HG03521 (cell line): Measurements from ENCODE around the gene LPP.

ENCODE experiments used
- ATAC-seq: cut with Tn5 transposase; IDR thresholded peaks from one replicate; pipeline ENCODE4 v1.9.1; 2021; ENCODE audit warnings: mild to moderate bottlenecking, moderate library complexity; ENCODE audit not compliant: unreplicated experiment

Gene LPP

GRCh38 chr3:188842639-188843038, 688.7 kb downstream of the LPP start:
- no peak for ATAC-seq

- no peak for ATAC-seq
These were observed 690.1 kb downstream of the LPP start for GRCh38 chr3:188844096-188844495.

GRCh38 chr3:188845514-188845913, 691.6 kb downstream of the LPP start:
- no peak for ATAC-seq

GRCh38 chr3:188848947-188849346, 695.0 kb downstream of the LPP start:
- ATAC-seq = no peak

GRCh38 chr3:188853856-188854771, 700.2 kb downstream of the LPP start:
- ATAC-seq = no peak

- no peak for ATAC-seq
These were observed 700.8 kb downstream of the LPP start for GRCh38 chr3:188854772-188855149.

- no peak for ATAC-seq
These were observed 701.7 kb downstream of the LPP start for GRCh38 chr3:188855675-188856074.

- no peak for ATAC-seq
These were observed 706.2 kb downstream of the LPP start for GRCh38 chr3:188860147-188860546.

- no peak for ATAC-seq
These were observed 708.1 kb downstream of the LPP start for GRCh38 chr3:188861842-188862744.

GRCh38 chr3:188863999-188864406, 710.0 kb downstream of the LPP start:
- no peak for ATAC-seq

GRCh38 chr3:188867691-188868265, 713.8 kb downstream of the LPP start:
- ATAC-seq = no peak

- no peak for ATAC-seq
These were observed 714.8 kb downstream of the LPP start for GRCh38 chr3:188868803-188869202.

- ATAC-seq = no peak
These were observed 715.7 kb downstream of the LPP start for GRCh38 chr3:188869628-188870027.

- ATAC-seq = no peak
These were observed 716.5 kb downstream of the LPP start for GRCh38 chr3:188870431-188870830.

- ATAC-seq = no peak
These were observed 720.6 kb downstream of the LPP start for GRCh38 chr3:188874576-188874975.

- ATAC-seq = no peak
These were observed 721.5 kb downstream of the LPP start for GRCh38 chr3:188875413-188875812.

GRCh38 chr3:188876370-188876769, 722.4 kb downstream of the LPP start:
- no peak for ATAC-seq

- ATAC-seq = no peak
These were observed 723.4 kb downstream of the LPP start for GRCh38 chr3:188877381-188877780.

- no peak for ATAC-seq
These were observed 724.1 kb downstream of the LPP start for GRCh38 chr3:188878076-188878475.

GRCh38 chr3:188881954-188882641, 728.1 kb downstream of the LPP start:
- ATAC-seq = no peak
